Left renal cortex interstitium (tissue), 4 donors: ENCODE results near the gene CAPZB. TPM values are rescaled to one million over a fixed set of nuclear protein-coding genes. Genes with fewer than 3 reads are reported as not detected.

Experiments used
- DNase-seq, 4 donors: peaks; one replicate each; pipeline ENCODE4 v3.0.0-alpha.2; 2013; ENCODE audit warnings: low read depth in 4 of 4, low spot score in 2 of 4, missing footprints in 1 of 4
- polyA plus RNA-seq, 4 donors: library from polyadenylated mRNA; unstranded; fragments of 120-200 nt; gene quantifications; one replicate each; pipeline ENCODE4 v1.2.1, GENCODE V29; 2013; ENCODE audit not compliant: insufficient read length in 4 of 4

Gene CAPZB
- polyA plus RNA-seq, 4 donors, result 225 to 279 (median 246) TPM

GRCh38 chr1:19435181-19435580 is 50.2 kb downstream of the CAPZB start:
- no peak for DNase-seq

- no peak for DNase-seq
These were observed 51.7 kb downstream of the CAPZB start for GRCh38 chr1:19433719-19433998.

- no peak for DNase-seq
These were observed 52.2 kb downstream of the CAPZB start for GRCh38 chr1:19432943-19433718.

GRCh38 chr1:19430121-19431068 is 54.9 kb downstream of the CAPZB start:
- DNase-seq, result no peak

GRCh38 chr1:19429611-19430010 is 55.7 kb downstream of the CAPZB start:
- DNase-seq, result no peak

GRCh38 chr1:19427087-19427781 is 58.1 kb downstream of the CAPZB start:
- DNase-seq, result no peak

- no peak for DNase-seq
These were observed 58.8 kb downstream of the CAPZB start for GRCh38 chr1:19426294-19427086.

- DNase-seq, result no peak
These were observed 59.6 kb downstream of the CAPZB start for GRCh38 chr1:19425646-19426239.

GRCh38 chr1:19424651-19425570 is 60.4 kb downstream of the CAPZB start:
- no peak for DNase-seq

- DNase-seq, result no peak
These were observed 62.2 kb downstream of the CAPZB start for GRCh38 chr1:19423130-19423529.

- DNase-seq, result no peak
These were observed 64.0 kb downstream of the CAPZB start for GRCh38 chr1:19421365-19421764.

- no peak for DNase-seq
These were observed 64.7 kb downstream of the CAPZB start for GRCh38 chr1:19420606-19421005.

GRCh38 chr1:19419691-19420090 is 65.6 kb downstream of the CAPZB start:
- no peak for DNase-seq

- DNase-seq, result no peak
These were observed 66.8 kb downstream of the CAPZB start for GRCh38 chr1:19418503-19418971.

GRCh38 chr1:19416921-19417470 is 68.3 kb downstream of the CAPZB start:
- DNase-seq, result no peak

GRCh38 chr1:19416145-19416544 is 69.2 kb downstream of the CAPZB start:
- no peak for DNase-seq

GRCh38 chr1:19414515-19415121 is 70.7 kb downstream of the CAPZB start:
- no peak for DNase-seq

- no peak for DNase-seq
These were observed 71.3 kb downstream of the CAPZB start for GRCh38 chr1:19413999-19414398.
